ENCODE results near the gene NEK5. TPM values are rescaled to one million over a fixed set of nuclear protein-coding genes. Genes with fewer than 3 reads are reported as not detected.

The NEK5 gene
- total and polyA plus RNA-seq, 2 of the 8 experiments (the other 6 are each of a cell fraction or from before 2014, with no cell fraction given) = 0.12 to 0.35 TPM

GRCh38 chr13:51993713-51994112 lies 135.2 kb downstream of the NEK5 start:
- no peak for FAIRE-seq
- POLR2A ChIA-PET (ENCODE audit: partially characterized antibody) = interaction anchor here (0.6 kb wide), 1 partner anchor 10 kb away, joined by 3 read pairs; no protein-coding TSS in a partner anchor
- CTCF ChIA-PET (ENCODE audit: partially characterized antibody) = interaction anchor here (1.4 to 3.2 kb wide), 4 partner anchors 9 to 134 kb away, joined by 4 to 21 read pairs (median 6); no protein-coding TSS in a partner anchor
- TF ChIP-seq RAD21 (IDR thresholded peaks at IDR 0.05 in 1 of 2, conservative IDR thresholded peaks at IDR 0.05 in 1 of 2; ENCODE audit: low read depth in 2 of 2, low read length in 2 of 2) = no peak
- TF ChIP-seq CHD2 (IDR thresholded peaks at IDR 0.05; ENCODE audit: low read length) = no peak
- no peak for TF ChIP-seq CBX5 (IDR thresholded peaks at IDR 0.05; ENCODE audit: low read depth, low read length)
- TF ChIP-seq TEAD4 (IDR thresholded peaks at IDR 0.05; ENCODE audit: low read depth, low read length) = no peak
- no peak for TF ChIP-seq SP1 (IDR thresholded peaks at IDR 0.05; ENCODE audit: low read depth, low read length)
- TF ChIP-seq BCL11A (IDR thresholded peaks at IDR 0.05; ENCODE audit: low read depth in 2 of 2, low read length in 2 of 2) = no peak
- no peak for TF ChIP-seq GTF2F1 (IDR thresholded peaks at IDR 0.05; ENCODE audit: borderline replicate concordance, low read depth, low read length)
- TF ChIP-seq SP2 (IDR thresholded peaks at IDR 0.05; ENCODE audit: low read length) = no peak
- TF ChIP-seq HDAC2 (IDR thresholded peaks at IDR 0.05; ENCODE audit: borderline replicate concordance in 1 of 2, low read depth in 2 of 2, low read length in 2 of 2) = no peak
- no peak for TF ChIP-seq TBP (IDR thresholded peaks at IDR 0.05; ENCODE audit: low read depth, low read length)
- no peak for TF ChIP-seq ASH2L (IDR thresholded peaks at IDR 0.05; ENCODE audit: low read length)
- TF ChIP-seq PHF8 (conservative IDR thresholded peaks at IDR 0.05; ENCODE audit: low read depth, low read length) = no peak
- TF ChIP-seq NANOG (IDR thresholded peaks at IDR 0.05; ENCODE audit: insufficient read depth, low read depth, low read length, poor library complexity, severe bottlenecking) = no peak
- TF ChIP-seq MAX (IDR thresholded peaks at IDR 0.05) = no peak

More at GRCh38 chr13:51993713-51994112, 135.2 kb downstream of the NEK5 start:
- Histone ChIP-seq H3K36me3 (ENCODE audit: control insufficient read depth in 2 of 4, insufficient read depth in 4 of 4, low read length in 3 of 4) (no peaks in the 10 kb centered on the region), H3K79me2 (ENCODE audit: control insufficient read depth in 1 of 2, insufficient read depth in 2 of 2, low read length in 2 of 2) (no peaks in the 10 kb centered on the region), H3K14ac (ENCODE audit: insufficient read length) (no peak overlapping the region), H3K18ac (ENCODE audit: extremely low read depth, low read length) (no peak overlapping the region), H2AK5ac (ENCODE audit: low read depth, low read length) (no peak overlapping the region), H2BK20ac (ENCODE audit: low read length) (no peak overlapping the region), H4K91ac (replicated peaks; ENCODE audit: insufficient read length, low read length) (no peak overlapping the region), H3K9me3 (ENCODE audit: insufficient read depth in 2 of 2, low read depth in 1 of 2, low read length in 1 of 2) (no peaks in the 10 kb centered on the region), H4K5ac (ENCODE audit: insufficient read length, low read depth, low read length) (no peak overlapping the region), H3K4me3 (ENCODE audit: extremely low read depth in 1 of 4, insufficient read depth in 2 of 4, low read depth in 3 of 4, low read length in 4 of 4) (no peak overlapping the region), H3K27me3 (replicated peaks in 1 of 4; ENCODE audit: control insufficient read depth in 3 of 4, extremely low read depth in 1 of 4, insufficient read depth in 3 of 4, low read length in 3 of 4) (no peaks in the 10 kb centered on the region), H4K8ac (ENCODE audit: extremely low read depth, insufficient read depth, low read length) (no peak overlapping the region), H3K4ac (replicated peaks; ENCODE audit: insufficient read length, low read depth, low read length) (no peak overlapping the region), H2BK15ac (ENCODE audit: low read length) (no peak overlapping the region), H3K23ac (ENCODE audit: insufficient read length) (no peak overlapping the region), H2BK5ac (ENCODE audit: low read depth, low read length) (no peak overlapping the region), H3K56ac (replicated peaks; ENCODE audit: insufficient read length, low read depth, low read length) (no peak overlapping the region), H3K79me1 (ENCODE audit: low read depth, low read length) (0 out of 2 replicates have a peak, but pooled peaks cover 3% of the 10 kb centered on the region), H3K9ac (replicated peaks in 1 of 4; ENCODE audit: extremely low read depth in 1 of 4, low read depth in 3 of 4, low read length in 3 of 4) (no peak overlapping the region), H2BK120ac (replicated peaks; ENCODE audit: low read depth, low read length) (no peak overlapping the region), H3K4me2 (ENCODE audit: insufficient read depth in 1 of 2, low read depth in 2 of 2, low read length in 2 of 2) (no peak overlapping the region), H4K20me1 (replicated peaks in 1 of 2; ENCODE audit: control insufficient read depth in 1 of 2, insufficient read depth in 2 of 2, low read length in 2 of 2) (no peaks in the 10 kb centered on the region), H2AFZ (ENCODE audit: low read length) (no peak overlapping the region), H3K4me1 (replicated peaks in 1 of 4; ENCODE audit: control insufficient read depth in 3 of 4, insufficient read depth in 4 of 4, low read length in 3 of 4) (peaks cover 0 to 8% (median 7%) of the 10 kb centered on the region in 4 experiments; a peak in 5 of 7 replicates), H3K27ac (ENCODE audit: low read depth, low read length) (no peak overlapping the region), H3K23me2 (ENCODE audit: low read depth, low read length) (no peaks in the 10 kb centered on the region), H2BK12ac (ENCODE audit: low read depth, low read length) (no peak overlapping the region)
- DNase-seq (ENCODE audit: low read depth in 1 of 2, low spot score in 2 of 2) = no peak
- 93% methylated on average over 2 of the region's 2 CpGs; no CpG with 5 or more reads in 1 of the 2 experiments for WGBS, 2 experiments (ENCODE audit: extremely low coverage in 1 of 2, insufficient coverage in 1 of 2, insufficient read length in 1 of 2, insufficient replicate concordance in 2 of 2, low coverage in 1 of 2, low lambda C conversion rate in 2 of 2, missing lambda C conversion rate in 1 of 2)

Measured in H1 (cell line).